Lung (tissue), 12 donors: Measurements from ENCODE around the gene F11R. TPM values are rescaled to one million over a fixed set of nuclear protein-coding genes. Genes with fewer than 3 reads are reported as not detected.

Experiments used
- ATAC-seq: fragments of 200-7000 bp; cut with Tn5 transposase; one replicate; pipeline ENCODE4 v1.9.1; 2020; ENCODE audit warnings: moderate number of reproducible peaks; ENCODE audit not compliant: insufficient read depth, low FRiP score
- DNase-seq, 3 donors: peaks; one replicate each; pipeline ENCODE4 v3.0.0-alpha.2; 2013 to 2017
- H3K27ac ChIP-seq, 2 donors: one replicate each; pipeline ENCODE4 v1.5.1; 2013; ENCODE audit warnings: mild to moderate bottlenecking in 2 of 2, moderate library complexity in 2 of 2, control low read depth in 1 of 2, inconsistent platforms in 1 of 2, low read depth in 1 of 2, low read length in 1 of 2
- H3K27me3 ChIP-seq, 3 donors: one replicate each; pipeline ENCODE4 v1.5.1; 2013; ENCODE audit warnings: low read length in 2 of 3; ENCODE audit not compliant: control insufficient read depth in 3 of 3, insufficient read depth in 3 of 3
- H3K36me3 ChIP-seq, 4 donors: one replicate each; pipeline ENCODE4 v1.5.1; 2013; ENCODE audit warnings: low read length in 4 of 4, mild to moderate bottlenecking in 1 of 4, moderate library complexity in 1 of 4; ENCODE audit not compliant: control insufficient read depth in 4 of 4, insufficient read depth in 4 of 4
- H3K4me1 ChIP-seq, 5 donors: one replicate each; pipeline ENCODE4 v1.5.1; 2013; ENCODE audit warnings: low read length in 5 of 5, mild to moderate bottlenecking in 2 of 5, moderate library complexity in 1 of 5; ENCODE audit not compliant: control insufficient read depth in 5 of 5, insufficient read depth in 5 of 5
- H3K4me3 ChIP-seq: one replicate; pipeline ENCODE4 v1.5.1; 2013; ENCODE audit warnings: mild to moderate bottlenecking, control low read depth, moderate library complexity
- H3K9ac ChIP-seq, 2 donors: one replicate each; pipeline ENCODE4 v1.5.1; 2013; ENCODE audit warnings: low read length in 2 of 2, control low read depth in 1 of 2; ENCODE audit not compliant: insufficient read depth in 1 of 2
- H3K9me3 ChIP-seq, 4 donors: one replicate each; pipeline ENCODE4 v1.5.1; 2013; ENCODE audit warnings: low read length in 3 of 4, mild to moderate bottlenecking in 1 of 4, moderate library complexity in 1 of 4; ENCODE audit not compliant: control insufficient read depth in 4 of 4, insufficient read depth in 3 of 4
- WGBS, 2 donors: extraction: QIAGEN DNeasy Blood & Tissue Kit; methylation state at CpG; one replicate each; pipeline ENCODE4 v1.1.7; 2013; 5-methylcytosine and 5-hydroxymethylcytosine counted together
- polyA plus RNA-seq, 2 donors: library from polyadenylated mRNA; stranded (reverse); fragments of 200-250 nt; gene quantifications; one replicate each; pipeline ENCODE4 v1.2.1, GENCODE V29; 2013
- total RNA-seq, 2 donors: library from RNA; depleted of rRNA in 1 of 2; stranded (reverse); fragments of >200 nt in 1 of 2; gene quantifications; one replicate each; pipeline ENCODE4 v1.2.1, GENCODE V29; 2014 to 2021
- TF ChIP-seq, protein P1 (sequence below): IDR thresholded peaks from 2 replicates; pipeline ENCODE4 v1.5.1; 2012; ENCODE audit warnings: mild to moderate bottlenecking; ENCODE audit errors: control extremely low read depth, extremely low read depth
- donor health status: control.
- donor health status: control.
- donor health status: Bipolar disorder and iron deficiency.
- donor health status: healthy.
- donor health status: DM: yes; HTN: yes; CAD: no.

Gene F11R
- total and polyA plus RNA-seq, 4 donors: 91.7 to 201 (median 140) TPM

DNA sequence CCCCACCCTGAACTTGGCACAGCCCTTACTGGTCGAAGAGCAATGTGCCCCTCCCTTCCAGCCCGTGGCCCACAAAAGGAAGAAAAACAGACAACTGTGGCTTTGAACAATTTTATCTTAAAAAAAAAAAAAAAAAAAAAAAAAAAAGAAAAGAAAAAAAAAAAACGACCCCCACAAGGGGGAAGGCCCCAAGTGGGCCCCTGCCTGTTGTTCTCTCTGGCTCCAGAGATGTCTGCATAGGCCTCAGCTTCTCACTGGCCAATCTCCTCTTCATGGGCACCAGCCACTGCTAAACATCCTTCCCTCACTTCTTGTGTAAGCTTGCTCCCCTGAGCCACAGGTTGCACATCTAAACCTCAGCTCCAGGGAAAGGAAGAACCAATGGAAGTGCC, 18.2 kb upstream of the F11R start:
- Histone ChIP-seq H3K4me3 (no peak overlapping the region), H3K9me3 (peaks cover 0 to 10% (median 0%) of the 10 kb centered on the region in 4 donors), H3K4me1 (peaks cover under 1 to 10% (median 2%) of the 10 kb centered on the region in 5 donors), H3K9ac (no peak overlapping the region), H3K27me3 (no peaks in the 10 kb centered on the region), H3K27ac (peak overlapping the region in 1 of 2 donors; percentile 89), H3K36me3 (peaks cover 29 to 40% (median 34%) of the 10 kb centered on the region in 4 donors)
- 12 to 16% methylated on average over 3 of the region's 3 CpGs for WGBS, 2 donors
- DNase-seq (no peak), ATAC-seq (no peak)
- TF ChIP-seq, protein P1, sequence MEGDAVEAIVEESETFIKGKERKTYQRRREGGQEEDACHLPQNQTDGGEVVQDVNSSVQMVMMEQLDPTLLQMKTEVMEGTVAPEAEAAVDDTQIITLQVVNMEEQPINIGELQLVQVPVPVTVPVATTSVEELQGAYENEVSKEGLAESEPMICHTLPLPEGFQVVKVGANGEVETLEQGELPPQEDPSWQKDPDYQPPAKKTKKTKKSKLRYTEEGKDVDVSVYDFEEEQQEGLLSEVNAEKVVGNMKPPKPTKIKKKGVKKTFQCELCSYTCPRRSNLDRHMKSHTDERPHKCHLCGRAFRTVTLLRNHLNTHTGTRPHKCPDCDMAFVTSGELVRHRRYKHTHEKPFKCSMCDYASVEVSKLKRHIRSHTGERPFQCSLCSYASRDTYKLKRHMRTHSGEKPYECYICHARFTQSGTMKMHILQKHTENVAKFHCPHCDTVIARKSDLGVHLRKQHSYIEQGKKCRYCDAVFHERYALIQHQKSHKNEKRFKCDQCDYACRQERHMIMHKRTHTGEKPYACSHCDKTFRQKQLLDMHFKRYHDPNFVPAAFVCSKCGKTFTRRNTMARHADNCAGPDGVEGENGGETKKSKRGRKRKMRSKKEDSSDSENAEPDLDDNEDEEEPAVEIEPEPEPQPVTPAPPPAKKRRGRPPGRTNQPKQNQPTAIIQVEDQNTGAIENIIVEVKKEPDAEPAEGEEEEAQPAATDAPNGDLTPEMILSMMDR: no peak

GRCh38 chr1:161038523-161039153, 17.7 kb upstream of the F11R start, which contains the start of gene TSTD1:
TSTD1 (minus strand) TSS chr1:161038964; CDS start chr1:161038889, 75 bp downstream.
- Histone ChIP-seq H3K36me3 (peaks cover 29 to 40% (median 34%) of the 10 kb centered on the region in 4 donors), H3K9me3 (peaks cover 0 to 10% (median 0%) of the 10 kb centered on the region in 4 donors), H3K4me3 (peak within 1 kb of the TSS; percentile 61), H3K9ac (peak within 1 kb of the TSS in 1 of 2 donors; percentile 37), H3K4me1 (peaks cover 0 to 8% (median 0%) of the 10 kb centered on the region in 5 donors), H3K27ac (peak within 1 kb of the TSS in 1 of 2 donors; percentile 89), H3K27me3 (no peaks in the 10 kb centered on the region)
- ATAC-seq: peak; percentile 86
- 21 to 34% methylated on average over 54 of the region's 54 CpGs for WGBS, 2 donors
- TF ChIP-seq, protein P1: no peak
- peak; percentile 44 to 75 (median 62) for DNase-seq

DNA sequence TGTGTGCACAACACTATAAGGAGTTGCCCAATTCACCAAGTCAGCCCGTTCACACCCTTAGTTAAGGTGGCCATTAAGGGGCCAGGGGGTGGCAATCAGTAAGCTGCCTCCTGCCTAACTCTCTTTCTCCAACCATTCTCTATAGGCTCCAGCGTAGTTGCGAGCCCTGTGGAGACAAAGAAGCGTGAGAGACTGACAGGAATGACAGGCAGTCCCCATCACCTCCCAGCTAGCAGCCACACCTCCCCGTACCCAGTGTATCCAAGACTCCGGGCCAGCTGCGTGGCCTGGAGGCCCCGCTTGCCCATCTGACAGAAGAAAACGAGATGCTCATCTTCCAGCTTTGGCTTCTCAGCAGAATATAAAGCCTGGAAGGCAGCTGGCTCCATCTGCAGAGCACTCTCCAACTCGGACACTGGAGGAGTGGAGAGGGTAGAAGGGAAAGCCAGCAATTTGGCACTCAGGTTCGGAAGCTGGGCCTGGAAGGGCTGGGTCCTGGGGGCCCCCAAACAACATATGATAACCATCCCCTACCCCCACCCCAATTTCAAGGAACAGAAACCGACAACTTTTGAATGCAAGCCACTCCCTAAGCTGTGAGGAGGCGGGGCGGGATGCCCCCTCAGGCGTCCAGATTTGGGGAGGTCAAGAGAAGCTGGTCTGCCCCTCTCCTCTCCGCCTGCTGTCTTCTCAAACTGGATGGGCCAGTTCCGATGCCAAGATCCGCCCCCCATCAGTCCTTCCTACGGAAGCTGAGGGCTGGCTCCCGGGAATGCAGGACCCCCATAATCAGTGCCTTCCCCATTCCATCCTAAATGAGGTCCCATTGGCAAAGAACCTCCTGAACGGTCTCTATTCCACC, 16.9 kb upstream of the F11R start:
- Histone ChIP-seq H3K9ac (peak overlapping the region in 1 of 2 donors; percentile 37), H3K4me3 (peak overlapping the region; percentile 61), H3K4me1 (peaks cover 0 to 8% (median 0%) of the 10 kb centered on the region in 5 donors), H3K36me3 (peaks cover 26 to 40% (median 32%) of the 10 kb centered on the region in 4 donors), H3K9me3 (peaks cover 0 to 10% (median 0%) of the 10 kb centered on the region in 4 donors), H3K27ac (peak overlapping the region in 1 of 2 donors; percentile 89), H3K27me3 (no peaks in the 10 kb centered on the region)
- peak; percentile 34 for ATAC-seq
- TF ChIP-seq, protein P1: no peak
- DNase-seq: peak in 2 of 3 donors; percentile 31 to 39
- 60 to 64% methylated on average over 21 of the region's 21 CpGs for WGBS, 2 donors
